Stimulated activated CD4-positive, alpha-beta T cell treated with anti-CD3 and anti-CD28 coated beads, Interleukin-1b, Interleukin-23, amount 100 ng/mL, for 4 hours (primary cell): ENCODE data around the gene GRIK4.
"Not testable (repeated sequence)": the region's sequence is repeated elsewhere in the genome, so short reads cannot be mapped to it uniquely, and the experiment has no call there.

Experiments
- DNase-seq, 2 donors: peaks; one replicate each; pipeline ENCODE4 v3.0.0-alpha.2; 2020; ENCODE audit warnings: low read depth in 2 of 2

The GRIK4 gene

GRCh38 chr11:120778685-120779490 is 267.3 kb downstream of the GRIK4 start:
- DNase-seq, result no peak

GRCh38 chr11:120780239-120780638 is 268.7 kb downstream of the GRIK4 start:
- no peak for DNase-seq

GRCh38 chr11:120781486-120782120 is 270.1 kb downstream of the GRIK4 start:
- no peak for DNase-seq

GRCh38 chr11:120784566-120785251 is 273.2 kb downstream of the GRIK4 start:
- no peak for DNase-seq

GRCh38 chr11:120785576-120785975 is 274.0 kb downstream of the GRIK4 start:
- no peak for DNase-seq

GRCh38 chr11:120786206-120786735 is 274.7 kb downstream of the GRIK4 start:
- DNase-seq, result no peak

GRCh38 chr11:120787224-120787623 is 275.7 kb downstream of the GRIK4 start:
- not testable (repeated sequence) for DNase-seq

- DNase-seq, result no peak
These were observed 277.8 kb downstream of the GRIK4 start for GRCh38 chr11:120789391-120789790.

GRCh38 chr11:120792306-120792705 is 280.8 kb downstream of the GRIK4 start:
- no peak for DNase-seq

GRCh38 chr11:120793150-120793549 is 281.6 kb downstream of the GRIK4 start:
- DNase-seq, result no peak

- DNase-seq, result no peak
These were observed 282.4 kb downstream of the GRIK4 start for GRCh38 chr11:120793806-120794479.

GRCh38 chr11:120794748-120795147 is 283.2 kb downstream of the GRIK4 start:
- no peak for DNase-seq

- DNase-seq, result no peak
These were observed 283.6 kb downstream of the GRIK4 start for GRCh38 chr11:120795185-120795584.

GRCh38 chr11:120797143-120797542 is 285.6 kb downstream of the GRIK4 start:
- DNase-seq, result no peak

- DNase-seq, result no peak
These were observed 287.3 kb downstream of the GRIK4 start for GRCh38 chr11:120798854-120799253.

GRCh38 chr11:120800206-120800605 is 288.7 kb downstream of the GRIK4 start:
- DNase-seq, result no peak

- DNase-seq, result peak; percentile 23 to 27
These were observed 290.5 kb downstream of the GRIK4 start for GRCh38 chr11:120801801-120802689.

GRCh38 chr11:120805960-120806555 is 294.5 kb downstream of the GRIK4 start:
- DNase-seq, result no peak

GRCh38 chr11:120807414-120808150 is 296.0 kb downstream of the GRIK4 start:
- no peak for DNase-seq

- DNase-seq, result no peak
These were observed 297.1 kb downstream of the GRIK4 start for GRCh38 chr11:120808616-120809050.
